KMS-11 (cell line): Measurements from ENCODE around the gene ZNF454.

Source experiments
- H2AFZ ChIP-seq: fragments of 200-600 bp; sonication (generic); 2 replicates; pipeline ENCODE4 v1.6.1; 2016; ENCODE audit warnings: antibody characterized with exemption, mixed run types, low read depth
- H3K27ac ChIP-seq: fragments of 200-600 bp; sonication (generic); 2 replicates; pipeline ENCODE4 v1.6.1; 2016; ENCODE audit warnings: mild to moderate bottlenecking, mixed run types
- H3K27me3 ChIP-seq: fragments of 200-600 bp; sonication (generic); 2 replicates; pipeline ENCODE4 v1.6.1; 2017; ENCODE audit warnings: mild to moderate bottlenecking, low read depth, mixed run types, moderate library complexity; ENCODE audit not compliant: insufficient read depth
- H3K36me3 ChIP-seq: fragments of 200-600 bp; sonication (generic); 2 replicates; pipeline ENCODE4 v1.6.1; 2017; ENCODE audit warnings: mild to moderate bottlenecking, mixed run types; ENCODE audit not compliant: insufficient read depth
- H3K4me1 ChIP-seq: fragments of 200-600 bp; sonication (generic); 2 replicates; pipeline ENCODE4 v1.6.1; 2016; ENCODE audit warnings: mild to moderate bottlenecking, low read depth, mixed run types; ENCODE audit not compliant: poor library complexity, severe bottlenecking
- H3K4me2 ChIP-seq: fragments of 200-600 bp; sonication (generic); 2 replicates; pipeline ENCODE4 v1.7.0; 2016; ENCODE audit warnings: mild to moderate bottlenecking, mixed run types
- H3K4me3 ChIP-seq: fragments of 200-600 bp; sonication (generic); IDR thresholded peaks from 2 replicates; pipeline ENCODE4 v1.6.1; 2017; ENCODE audit warnings: low read depth, low read length, mixed read lengths; ENCODE audit not compliant: insufficient read depth
- H3K79me2 ChIP-seq: fragments of 200-600 bp; sonication (generic); 2 replicates; pipeline ENCODE4 v1.6.1; 2016; ENCODE audit warnings: low read depth, mixed run types; ENCODE audit not compliant: insufficient read depth
- H3K9ac ChIP-seq: fragments of 200-600 bp; sonication (generic); 2 replicates; pipeline ENCODE4 v1.6.1; 2016; ENCODE audit warnings: mild to moderate bottlenecking, mixed run types
- H4K20me1 ChIP-seq: fragments of 200-600 bp; sonication (generic); 2 replicates; pipeline ENCODE4 v1.6.1; 2016; ENCODE audit warnings: mild to moderate bottlenecking, mixed run types; ENCODE audit not compliant: insufficient read depth
- TF ChIP-seq, protein P1 (sequence below): fragments of 200-600 bp; sonication (generic); conservative IDR thresholded peaks from 2 replicates; pipeline ENCODE4 v1.6.1; 2017; ENCODE audit warnings: low read depth, mild to moderate bottlenecking, antibody characterized with exemption, low read length, moderate library complexity, mixed read lengths

The ZNF454 gene

GRCh38 chr5:178998441-178998840, 57.4 kb downstream of the ZNF454 start:
- no peaks in the 10 kb centered on the region for H3K36me3 ChIP-seq

DNA sequence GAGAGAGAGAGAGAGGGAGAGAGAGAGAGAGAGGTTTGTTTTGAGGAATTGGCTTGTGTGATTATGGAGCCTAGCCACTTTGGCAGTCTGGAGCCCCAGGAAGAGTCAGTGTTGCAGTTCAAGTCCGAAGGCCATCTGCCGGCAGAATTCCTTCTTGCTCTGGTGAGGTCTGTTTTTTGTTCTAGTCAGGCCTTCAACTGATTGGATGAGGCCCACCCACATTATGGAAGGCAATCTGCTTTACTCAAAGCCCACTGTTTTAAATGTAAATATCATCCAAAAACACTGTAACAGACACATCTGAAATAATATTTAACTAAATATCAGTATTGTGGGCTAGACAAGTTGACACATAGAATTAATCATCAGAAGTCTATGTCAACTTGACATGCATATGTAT, 65.6 kb downstream of the ZNF454 start:
- no peaks in the 10 kb centered on the region for H3K27me3 ChIP-seq
- H3K4me2 ChIP-seq, result no peak overlapping the region
- H3K9ac ChIP-seq, result no peak overlapping the region
- no peaks in the 10 kb centered on the region for H4K20me1 ChIP-seq
- no peak overlapping the region for H3K27ac ChIP-seq
- TF ChIP-seq, protein P1, sequence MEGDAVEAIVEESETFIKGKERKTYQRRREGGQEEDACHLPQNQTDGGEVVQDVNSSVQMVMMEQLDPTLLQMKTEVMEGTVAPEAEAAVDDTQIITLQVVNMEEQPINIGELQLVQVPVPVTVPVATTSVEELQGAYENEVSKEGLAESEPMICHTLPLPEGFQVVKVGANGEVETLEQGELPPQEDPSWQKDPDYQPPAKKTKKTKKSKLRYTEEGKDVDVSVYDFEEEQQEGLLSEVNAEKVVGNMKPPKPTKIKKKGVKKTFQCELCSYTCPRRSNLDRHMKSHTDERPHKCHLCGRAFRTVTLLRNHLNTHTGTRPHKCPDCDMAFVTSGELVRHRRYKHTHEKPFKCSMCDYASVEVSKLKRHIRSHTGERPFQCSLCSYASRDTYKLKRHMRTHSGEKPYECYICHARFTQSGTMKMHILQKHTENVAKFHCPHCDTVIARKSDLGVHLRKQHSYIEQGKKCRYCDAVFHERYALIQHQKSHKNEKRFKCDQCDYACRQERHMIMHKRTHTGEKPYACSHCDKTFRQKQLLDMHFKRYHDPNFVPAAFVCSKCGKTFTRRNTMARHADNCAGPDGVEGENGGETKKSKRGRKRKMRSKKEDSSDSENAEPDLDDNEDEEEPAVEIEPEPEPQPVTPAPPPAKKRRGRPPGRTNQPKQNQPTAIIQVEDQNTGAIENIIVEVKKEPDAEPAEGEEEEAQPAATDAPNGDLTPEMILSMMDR, result no peak
- no peaks in the 10 kb centered on the region for H3K4me1 ChIP-seq
- no peaks in the 10 kb centered on the region for H3K36me3 ChIP-seq
- H3K79me2 ChIP-seq, result no peaks in the 10 kb centered on the region
- H2AFZ ChIP-seq, result no peak overlapping the region
- no peak overlapping the region for H3K4me3 ChIP-seq

More at GRCh38 chr5:178998441-178998840, 57.4 kb downstream of the ZNF454 start:
- H3K27ac ChIP-seq, result no peak overlapping the region
- H3K4me1 ChIP-seq, result no peaks in the 10 kb centered on the region
- H3K27me3 ChIP-seq, result no peaks in the 10 kb centered on the region
- H3K4me2 ChIP-seq, result no peak overlapping the region
- no peaks in the 10 kb centered on the region for H4K20me1 ChIP-seq
- H3K9ac ChIP-seq, result no peak overlapping the region
- no peak overlapping the region for H3K4me3 ChIP-seq
- no peak overlapping the region for H2AFZ ChIP-seq
- TF ChIP-seq, protein P1, result no peak
- H3K79me2 ChIP-seq, result no peaks in the 10 kb centered on the region

GRCh38 chr5:179008667-179009066, 67.7 kb downstream of the ZNF454 start:
- TF ChIP-seq, protein P1, result no peak
- Histone ChIP-seq H3K27ac (no peak overlapping the region), H4K20me1 (no peaks in the 10 kb centered on the region), H2AFZ (no peak overlapping the region), H3K9ac (no peak overlapping the region), H3K4me1 (no peaks in the 10 kb centered on the region), H3K36me3 (no peaks in the 10 kb centered on the region), H3K4me2 (no peak overlapping the region), H3K4me3 (no peak overlapping the region), H3K79me2 (no peaks in the 10 kb centered on the region), H3K27me3 (no peaks in the 10 kb centered on the region)
